Measurements from ENCODE around the gene ANP32A. TPM values are rescaled to one million over a fixed set of nuclear protein-coding genes. Genes with fewer than 3 reads are reported as not detected.

ANP32A gene
- total RNA-seq, 1 experiment from 2014 or later: 220 TPM

GRCh38 chr15:68774120-68774519 is 46.6 kb downstream of the ANP32A start:
- H3K9me3 ChIP-seq (ENCODE audit: control insufficient read depth in 1 of 2, insufficient read depth in 1 of 2, low read depth in 1 of 2, low read length in 2 of 2): no peaks in the 10 kb centered on the region
- TF ChIP-seq EGR1 (IDR thresholded peaks at IDR 0.05; ENCODE audit: low read depth) (no peak), ATF3 (IDR thresholded peaks at IDR 0.05) (no peak), EZH2 (IDR thresholded peaks at IDR 0.05) (no peak), MAX (IDR thresholded peaks at IDR 0.05) (no peak), YY1 (IDR thresholded peaks at IDR 0.05; ENCODE audit: extremely low read depth, insufficient replicate concordance, low read depth, low read length) (no peak), CTCF (IDR thresholded peaks at IDR 0.05 in 2 of 3, conservative IDR thresholded peaks at IDR 0.05 in 1 of 3; ENCODE audit: borderline replicate concordance in 1 of 3, insufficient read depth in 1 of 3, low read depth in 2 of 3, low read length in 2 of 3) (no peak), REST (IDR thresholded peaks at IDR 0.05; ENCODE audit: low read depth) (no peak)
- H3K36me3 ChIP-seq (ENCODE audit: control insufficient read depth in 1 of 2, insufficient read depth in 2 of 2, low read length in 2 of 2): peaks cover 4 to 7% of the 10 kb centered on the region in 2 experiments; a peak in 2 of 4 replicates
- H3K4me2 ChIP-seq (ENCODE audit: low read length): no peak overlapping the region
- H4K20me1 ChIP-seq (ENCODE audit: insufficient read depth): no peaks in the 10 kb centered on the region
- no peak overlapping the region for H3K27ac ChIP-seq (ENCODE audit: low read depth, low read length)
- BruUV-seq (replicated peaks): no TSS peak
- H2AFZ ChIP-seq (ENCODE audit: low read depth, low read length, poor library complexity, severe bottlenecking): no peak overlapping the region
- H3K9me2 ChIP-seq (ENCODE audit: insufficient read depth): no peaks in the 10 kb centered on the region
- no peak overlapping the region for H3K4me3 ChIP-seq (replicated peaks in 1 of 2; ENCODE audit: low read depth in 1 of 2, low read length in 2 of 2)
- H3K4me1 ChIP-seq (ENCODE audit: control insufficient read depth in 1 of 2, insufficient read depth in 2 of 2, low read length in 2 of 2): no peaks in the 10 kb centered on the region
- ATAC-seq: no peak
- H3K79me2 ChIP-seq (ENCODE audit: insufficient read depth, low read length): no peaks in the 10 kb centered on the region
- POLR2A ChIA-PET: no interaction called here
- no peaks in the 10 kb centered on the region for H3K27me3 ChIP-seq (ENCODE audit: insufficient read depth, low read length)
- H3K9ac ChIP-seq (ENCODE audit: low read length): no peak overlapping the region
- intact Hi-C loops (cut with micrococcal nuclease): no loop called here
- RAD21 ChIA-PET (ENCODE audit: low non-redundant PET in 1 of 2, low total read pairs in 2 of 2, uncharacterized antibody in 2 of 2, unreplicated experiment in 2 of 2): no interaction called here
- CTCF ChIA-PET: no interaction called here
- no peak for DNase-seq (ENCODE audit: low read depth, low spot score)
